Measurements from ENCODE around the gene MORC4. TPM values are rescaled to one million over a fixed set of nuclear protein-coding genes. Genes with fewer than 3 reads are reported as not detected.

The MORC4 gene
- total and polyA plus RNA-seq, 9 donors = 33.6 to 40.4 (median 36.6) TPM

DNA sequence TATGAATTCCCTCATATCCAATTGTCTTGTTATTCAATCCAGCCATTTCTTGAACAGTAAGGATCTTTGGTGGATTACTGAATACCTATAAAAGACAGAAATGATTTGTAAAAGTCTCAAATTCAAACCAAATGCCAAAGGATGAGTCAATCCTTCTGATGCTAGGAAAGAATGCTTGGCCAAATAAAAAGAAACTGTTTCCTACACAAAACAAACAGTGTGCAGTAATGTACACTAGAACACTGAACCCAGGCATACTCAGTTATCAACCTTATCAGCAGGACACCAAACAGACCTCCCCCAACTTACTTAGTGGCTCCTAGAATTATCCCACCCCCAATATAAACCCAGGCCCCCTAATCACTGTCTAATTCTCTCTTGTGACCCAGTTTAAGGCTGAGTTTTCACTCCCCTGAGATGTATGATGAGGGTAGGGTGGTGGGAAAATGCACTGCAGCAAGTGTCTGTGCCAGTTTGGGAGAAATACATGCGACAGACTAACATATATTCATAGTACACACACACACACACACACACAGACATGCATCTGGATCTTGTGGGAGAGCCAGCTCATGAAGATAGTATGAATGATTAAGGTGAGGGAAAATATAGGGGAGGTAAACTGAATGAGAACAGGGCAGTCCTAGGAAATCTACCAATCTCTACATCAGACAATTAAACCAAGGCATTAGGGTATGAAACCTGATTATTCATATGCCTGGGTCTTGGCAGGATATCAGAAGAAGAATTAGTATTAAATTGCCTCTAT lies 44.8 kb downstream of the MORC4 start:
- Histone ChIP-seq H3K4me3 (ENCODE audit: low read length) (no peak overlapping the region), H3K9me3 (replicated peaks; ENCODE audit: control insufficient read depth, low read depth, low read length) (no peaks in the 10 kb centered on the region), H3K27ac (ENCODE audit: low read length) (no peak overlapping the region), H3K27me3 (ENCODE audit: control insufficient read depth, insufficient read depth, low read length) (peaks cover 14% of the 10 kb centered on the region), H3K36me3 (ENCODE audit: control insufficient read depth, insufficient read depth, low read length) (peaks cover 16% of the 10 kb centered on the region), H3K4me1 (ENCODE audit: control insufficient read depth, insufficient read depth, low read length) (no peaks in the 10 kb centered on the region)
- WGBS (ENCODE audit: insufficient coverage) = no CpG with 5 or more reads among the region's 1 CpG
- DNase-seq = no peak

DNA sequence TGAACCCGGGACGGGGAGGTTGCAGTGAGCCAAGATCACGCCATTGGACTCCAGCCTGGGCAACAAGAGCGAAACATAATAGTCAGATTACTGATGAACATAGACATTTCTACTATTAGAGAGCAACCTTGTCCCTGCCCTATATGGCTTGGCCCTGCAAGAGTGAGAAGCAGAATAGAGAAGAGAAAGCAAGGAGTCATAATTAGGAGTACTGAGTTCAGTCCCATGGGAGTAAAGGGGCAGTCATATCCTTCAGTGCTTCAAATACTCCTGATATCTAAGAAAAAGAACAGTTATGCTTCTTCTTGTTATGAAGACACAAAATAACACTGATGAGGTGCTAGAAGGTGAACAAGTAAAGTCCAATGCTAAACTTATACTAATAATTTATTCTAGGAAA lies 46.0 kb downstream of the MORC4 start:
- Histone ChIP-seq H3K27me3 (ENCODE audit: control insufficient read depth, insufficient read depth, low read length) (peaks cover 10% of the 10 kb centered on the region), H3K4me3 (ENCODE audit: low read length) (no peak overlapping the region), H3K36me3 (ENCODE audit: control insufficient read depth, insufficient read depth, low read length) (peaks cover 19% of the 10 kb centered on the region), H3K27ac (ENCODE audit: low read length) (no peak overlapping the region), H3K9me3 (replicated peaks; ENCODE audit: control insufficient read depth, low read depth, low read length) (no peaks in the 10 kb centered on the region), H3K4me1 (ENCODE audit: control insufficient read depth, insufficient read depth, low read length) (no peaks in the 10 kb centered on the region)
- WGBS (ENCODE audit: insufficient coverage) = no CpG with 5 or more reads among the region's 4 CpGs
- DNase-seq = no peak

DNA sequence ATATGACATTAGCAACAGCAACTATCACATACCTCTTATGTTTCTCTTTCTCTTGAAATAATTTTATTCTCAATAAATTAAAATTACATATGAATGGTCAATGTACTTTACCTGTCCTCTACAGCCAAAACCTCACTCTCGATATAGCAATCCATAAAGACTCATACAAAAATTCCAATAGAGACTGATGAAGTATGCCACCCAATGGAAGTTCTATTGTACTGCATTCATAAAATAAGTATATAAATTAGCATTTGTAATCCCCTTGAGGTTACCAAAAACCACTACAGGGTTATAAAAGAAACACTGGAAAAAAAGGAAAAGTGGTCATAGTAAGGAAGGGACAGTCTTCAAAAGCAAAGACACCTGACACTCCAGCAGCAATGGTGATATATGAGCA lies 47.0 kb downstream of the MORC4 start:
- DNase-seq = no peak
- H3K4me1 ChIP-seq (ENCODE audit: control insufficient read depth, insufficient read depth, low read length) = no peaks in the 10 kb centered on the region
- H3K4me3 ChIP-seq (ENCODE audit: low read length) = no peak overlapping the region
- H3K9me3 ChIP-seq (replicated peaks; ENCODE audit: control insufficient read depth, low read depth, low read length) = no peaks in the 10 kb centered on the region
- H3K27me3 ChIP-seq (ENCODE audit: control insufficient read depth, insufficient read depth, low read length) = peaks cover 10% of the 10 kb centered on the region
- H3K36me3 ChIP-seq (ENCODE audit: control insufficient read depth, insufficient read depth, low read length) = peaks cover 19% of the 10 kb centered on the region
- no CpG with 5 or more reads among the region's 1 CpG for WGBS (ENCODE audit: insufficient coverage)
- H3K27ac ChIP-seq (ENCODE audit: low read length) = no peak overlapping the region

DNA sequence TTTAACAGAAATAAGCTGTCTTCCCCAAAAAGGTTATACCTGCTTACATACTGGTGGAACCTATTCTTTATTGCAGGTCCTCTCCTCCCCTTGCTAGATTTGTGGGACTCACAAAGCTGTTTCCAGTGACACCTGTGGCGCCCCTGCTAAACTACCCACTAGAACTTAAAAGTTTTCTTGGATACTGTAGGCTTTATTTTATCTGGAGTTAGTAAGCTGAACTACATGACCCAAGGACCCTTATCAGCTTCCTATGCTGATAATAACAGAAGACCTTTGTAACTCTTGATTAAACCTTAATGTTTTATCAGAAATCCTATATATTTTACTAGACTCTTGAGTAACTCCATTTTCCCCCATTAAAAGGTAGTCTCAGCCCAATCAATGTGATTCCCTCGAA lies 47.5 kb downstream of the MORC4 start:
- peaks cover 19% of the 10 kb centered on the region for H3K36me3 ChIP-seq (ENCODE audit: control insufficient read depth, insufficient read depth, low read length)
- WGBS (ENCODE audit: insufficient coverage) = no CpG with 5 or more reads among the region's 2 CpGs
- H3K27me3 ChIP-seq (ENCODE audit: control insufficient read depth, insufficient read depth, low read length) = peaks cover 10% of the 10 kb centered on the region
- H3K27ac ChIP-seq (ENCODE audit: low read length) = no peak overlapping the region
- H3K4me1 ChIP-seq (ENCODE audit: control insufficient read depth, insufficient read depth, low read length) = no peaks in the 10 kb centered on the region
- no peak for DNase-seq
- H3K4me3 ChIP-seq (ENCODE audit: low read length) = no peak overlapping the region
- no peaks in the 10 kb centered on the region for H3K9me3 ChIP-seq (replicated peaks; ENCODE audit: control insufficient read depth, low read depth, low read length)

DNA sequence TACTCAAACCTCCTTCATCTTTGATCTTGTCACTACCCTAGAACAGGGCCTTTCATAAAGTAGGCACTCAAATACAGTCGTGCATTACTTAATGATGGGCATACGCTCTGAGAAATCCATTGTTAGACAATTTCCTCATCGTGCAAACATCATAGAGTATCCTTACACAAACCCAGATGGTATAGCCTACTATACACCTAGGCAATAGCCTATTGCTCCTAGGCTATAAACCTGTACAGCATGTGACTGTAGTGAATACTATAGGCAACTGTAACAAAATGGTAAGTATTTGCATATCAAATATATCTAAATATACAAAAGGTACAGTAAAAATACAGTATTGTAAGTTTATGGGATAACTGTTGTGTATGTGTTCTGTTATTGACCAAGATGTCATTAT lies 47.9 kb downstream of the MORC4 start:
- DNase-seq = no peak
- peaks cover 19% of the 10 kb centered on the region for H3K36me3 ChIP-seq (ENCODE audit: control insufficient read depth, insufficient read depth, low read length)
- no peaks in the 10 kb centered on the region for H3K9me3 ChIP-seq (replicated peaks; ENCODE audit: control insufficient read depth, low read depth, low read length)
- H3K4me3 ChIP-seq (ENCODE audit: low read length) = no peak overlapping the region
- no peaks in the 10 kb centered on the region for H3K4me1 ChIP-seq (ENCODE audit: control insufficient read depth, insufficient read depth, low read length)
- H3K27me3 ChIP-seq (ENCODE audit: control insufficient read depth, insufficient read depth, low read length) = peaks cover 10% of the 10 kb centered on the region
- H3K27ac ChIP-seq (ENCODE audit: low read length) = no peak overlapping the region
- 80% methylated on average over 1 of the region's 3 CpGs for WGBS (ENCODE audit: insufficient coverage)

DNA sequence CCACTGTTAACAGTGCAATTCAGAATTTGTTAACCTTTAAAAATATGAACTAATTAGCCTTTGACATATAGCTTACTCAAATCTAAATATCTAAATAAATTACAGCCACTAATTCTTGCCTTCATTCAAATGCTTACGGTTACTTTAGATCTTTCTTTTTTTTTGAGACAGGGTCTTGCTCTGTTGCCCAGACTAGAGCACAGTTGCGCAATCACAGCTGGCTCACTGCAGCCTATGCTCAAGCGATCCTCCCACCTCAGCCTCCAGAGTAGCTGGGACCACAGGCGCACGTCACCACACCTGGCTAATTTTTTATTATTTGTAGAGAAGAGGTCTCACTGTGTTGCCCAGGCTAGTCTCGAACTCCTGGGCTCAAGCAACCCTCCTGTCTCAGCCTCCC lies 48.8 kb downstream of the MORC4 start:
- no peaks in the 10 kb centered on the region for H3K4me1 ChIP-seq (ENCODE audit: control insufficient read depth, insufficient read depth, low read length)
- no peaks in the 10 kb centered on the region for H3K9me3 ChIP-seq (replicated peaks; ENCODE audit: control insufficient read depth, low read depth, low read length)
- no peak overlapping the region for H3K4me3 ChIP-seq (ENCODE audit: low read length)
- peaks cover 10% of the 10 kb centered on the region for H3K27me3 ChIP-seq (ENCODE audit: control insufficient read depth, insufficient read depth, low read length)
- H3K27ac ChIP-seq (ENCODE audit: low read length) = no peak overlapping the region
- H3K36me3 ChIP-seq (ENCODE audit: control insufficient read depth, insufficient read depth, low read length) = peaks cover 17% of the 10 kb centered on the region
- DNase-seq = no peak
- no CpG with 5 or more reads among the region's 6 CpGs for WGBS (ENCODE audit: insufficient coverage)

DNA sequence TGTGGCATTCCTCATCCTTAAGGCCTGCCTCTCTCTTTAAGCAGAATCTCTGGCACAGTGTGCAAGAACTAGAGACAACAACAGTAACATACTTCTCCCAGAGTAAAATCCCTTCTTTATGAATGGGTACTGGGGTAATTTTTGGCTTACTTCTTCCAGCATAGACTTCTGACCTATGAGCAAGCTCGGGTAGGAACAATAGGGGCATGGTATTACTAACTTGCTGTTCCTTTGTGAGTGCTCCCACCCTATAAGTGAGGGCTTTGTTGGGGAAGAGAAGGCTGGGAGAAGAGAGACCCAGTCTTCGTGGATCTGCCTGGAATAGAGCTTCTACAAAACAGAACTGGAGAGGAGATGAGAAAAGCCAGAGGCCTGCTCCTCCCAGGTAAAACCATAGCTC lies 49.6 kb downstream of the MORC4 start:
- Histone ChIP-seq H3K36me3 (ENCODE audit: control insufficient read depth, insufficient read depth, low read length) (peaks cover 9% of the 10 kb centered on the region), H3K27me3 (ENCODE audit: control insufficient read depth, insufficient read depth, low read length) (peaks cover 8% of the 10 kb centered on the region), H3K27ac (ENCODE audit: low read length) (no peak overlapping the region), H3K4me1 (ENCODE audit: control insufficient read depth, insufficient read depth, low read length) (no peaks in the 10 kb centered on the region), H3K9me3 (replicated peaks; ENCODE audit: control insufficient read depth, low read depth, low read length) (no peaks in the 10 kb centered on the region), H3K4me3 (ENCODE audit: low read length) (no peak overlapping the region)
- no peak for DNase-seq
- WGBS (ENCODE audit: insufficient coverage) = 29% methylated on average over 1 of the region's 2 CpGs

DNA sequence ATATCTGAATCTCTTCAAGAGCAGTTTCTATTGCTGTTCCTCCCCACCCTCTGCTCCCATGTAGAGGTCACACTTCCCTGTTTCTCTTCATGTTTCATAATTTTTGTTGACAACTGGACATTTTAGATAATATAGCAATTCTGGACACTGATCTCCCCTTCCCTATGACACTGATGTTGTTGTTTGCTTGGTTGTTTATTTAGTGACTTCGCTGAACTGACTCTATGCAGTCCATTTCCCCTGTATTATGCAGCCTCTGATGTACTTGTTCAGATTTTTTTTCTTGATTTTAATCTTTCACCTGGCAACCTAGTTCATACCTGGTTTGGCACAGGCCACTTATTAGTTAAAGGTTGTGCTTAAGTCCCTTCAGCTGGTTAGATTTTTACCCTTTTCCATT lies 50.6 kb downstream of the MORC4 start:
- DNase-seq = no peak
- peaks cover 6% of the 10 kb centered on the region for H3K27me3 ChIP-seq (ENCODE audit: control insufficient read depth, insufficient read depth, low read length)
- no peak overlapping the region for H3K4me3 ChIP-seq (ENCODE audit: low read length)
- no peak overlapping the region for H3K27ac ChIP-seq (ENCODE audit: low read length)
- no peaks in the 10 kb centered on the region for H3K4me1 ChIP-seq (ENCODE audit: control insufficient read depth, insufficient read depth, low read length)
- peaks cover 2% of the 10 kb centered on the region for H3K36me3 ChIP-seq (ENCODE audit: control insufficient read depth, insufficient read depth, low read length)
- no CpG with 5 or more reads among the region's 1 CpG for WGBS (ENCODE audit: insufficient coverage)
- H3K9me3 ChIP-seq (replicated peaks; ENCODE audit: control insufficient read depth, low read depth, low read length) = no peaks in the 10 kb centered on the region

DNA sequence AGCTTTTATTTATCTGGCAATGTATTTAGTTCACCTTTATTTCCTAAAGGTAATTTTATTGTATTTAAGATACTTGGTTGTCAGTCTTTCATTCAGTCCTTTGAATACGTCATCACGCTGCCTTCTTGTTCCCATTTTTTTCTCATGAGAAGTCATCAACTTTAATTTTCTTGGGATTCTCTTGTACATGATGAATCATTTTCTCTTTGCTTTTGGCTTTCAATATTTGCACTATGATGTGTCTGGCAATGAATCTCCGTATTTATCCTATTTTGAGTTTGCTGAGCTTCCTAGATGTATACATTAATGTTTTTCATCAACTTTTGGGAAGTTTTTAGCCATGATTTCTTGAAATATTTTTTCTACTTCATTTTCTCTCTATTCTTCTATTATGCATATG lies 51.4 kb downstream of the MORC4 start:
- peaks cover 2% of the 10 kb centered on the region for H3K27me3 ChIP-seq (ENCODE audit: control insufficient read depth, insufficient read depth, low read length)
- H3K4me3 ChIP-seq (ENCODE audit: low read length) = no peak overlapping the region
- no peaks in the 10 kb centered on the region for H3K9me3 ChIP-seq (replicated peaks; ENCODE audit: control insufficient read depth, low read depth, low read length)
- peaks cover 2% of the 10 kb centered on the region for H3K36me3 ChIP-seq (ENCODE audit: control insufficient read depth, insufficient read depth, low read length)
- no peaks in the 10 kb centered on the region for H3K4me1 ChIP-seq (ENCODE audit: control insufficient read depth, insufficient read depth, low read length)
- H3K27ac ChIP-seq (ENCODE audit: low read length) = no peak overlapping the region
- no peak for DNase-seq
- WGBS (ENCODE audit: insufficient coverage) = no CpG with 5 or more reads among the region's 3 CpGs

DNA sequence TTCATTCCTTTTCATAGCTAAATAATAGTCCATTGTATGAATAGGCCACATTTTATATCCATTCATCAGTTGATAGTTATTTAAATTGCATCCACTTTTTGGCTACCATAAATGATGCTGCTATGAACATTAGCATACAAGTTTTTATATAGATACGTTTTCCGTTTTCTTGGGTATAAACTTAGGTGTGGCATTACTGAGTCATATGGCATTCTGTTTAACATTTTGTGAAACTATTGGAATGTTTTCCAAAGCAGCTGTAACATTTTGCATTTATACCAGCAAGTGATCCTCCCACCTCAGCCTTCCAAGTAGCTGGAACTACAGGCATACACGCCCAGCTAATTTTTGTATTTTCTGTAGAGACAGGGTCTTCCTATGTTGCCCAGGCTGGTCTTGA lies 53.5 kb downstream of the MORC4 start:
- no peak for DNase-seq
- peaks cover 10% of the 10 kb centered on the region for H3K27me3 ChIP-seq (ENCODE audit: control insufficient read depth, insufficient read depth, low read length)
- no peak overlapping the region for H3K27ac ChIP-seq (ENCODE audit: low read length)
- no peaks in the 10 kb centered on the region for H3K9me3 ChIP-seq (replicated peaks; ENCODE audit: control insufficient read depth, low read depth, low read length)
- no peaks in the 10 kb centered on the region for H3K4me1 ChIP-seq (ENCODE audit: control insufficient read depth, insufficient read depth, low read length)
- peaks cover 10% of the 10 kb centered on the region for H3K36me3 ChIP-seq (ENCODE audit: control insufficient read depth, insufficient read depth, low read length)
- H3K4me3 ChIP-seq (ENCODE audit: low read length) = no peak overlapping the region
- WGBS (ENCODE audit: insufficient coverage) = 100% methylated on average over 1 of the region's 3 CpGs

DNA sequence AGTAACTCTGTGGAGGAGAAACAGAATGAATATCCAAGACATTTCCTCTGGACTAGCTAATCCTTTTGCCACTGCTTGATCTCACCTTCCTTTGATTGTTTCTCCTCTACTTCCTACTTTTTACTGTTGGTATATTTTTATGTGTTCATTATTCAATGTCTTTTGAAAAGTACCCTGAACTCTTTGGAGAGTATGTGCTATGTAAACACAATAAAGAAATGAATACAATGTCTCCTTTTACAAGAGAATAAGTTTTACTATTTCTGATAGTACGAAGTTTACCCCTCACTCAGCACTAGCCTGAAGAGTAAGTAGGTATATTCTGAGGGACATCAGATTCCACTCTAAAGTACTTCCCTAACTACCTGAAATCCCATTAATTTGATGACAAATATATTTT lies 59.9 kb downstream of the MORC4 start:
- Histone ChIP-seq H3K36me3 (ENCODE audit: control insufficient read depth, insufficient read depth, low read length) (peaks cover 10% of the 10 kb centered on the region), H3K27me3 (ENCODE audit: control insufficient read depth, insufficient read depth, low read length) (peaks cover 17% of the 10 kb centered on the region), H3K4me3 (ENCODE audit: low read length) (no peak overlapping the region), H3K4me1 (ENCODE audit: control insufficient read depth, insufficient read depth, low read length) (no peaks in the 10 kb centered on the region), H3K27ac (ENCODE audit: low read length) (no peak overlapping the region), H3K9me3 (replicated peaks; ENCODE audit: control insufficient read depth, low read depth, low read length) (no peaks in the 10 kb centered on the region)
- DNase-seq = no peak
- WGBS (ENCODE audit: insufficient coverage) = no CpG with 5 or more reads among the region's 1 CpG

Measured in muscle of leg (tissue), 11 donors.